Measurements from ENCODE around the gene SCD5.
A peak's percentile ranks its signal among the peaks of the same experiment; 100 is the strongest.

The SCD5 gene

DNA sequence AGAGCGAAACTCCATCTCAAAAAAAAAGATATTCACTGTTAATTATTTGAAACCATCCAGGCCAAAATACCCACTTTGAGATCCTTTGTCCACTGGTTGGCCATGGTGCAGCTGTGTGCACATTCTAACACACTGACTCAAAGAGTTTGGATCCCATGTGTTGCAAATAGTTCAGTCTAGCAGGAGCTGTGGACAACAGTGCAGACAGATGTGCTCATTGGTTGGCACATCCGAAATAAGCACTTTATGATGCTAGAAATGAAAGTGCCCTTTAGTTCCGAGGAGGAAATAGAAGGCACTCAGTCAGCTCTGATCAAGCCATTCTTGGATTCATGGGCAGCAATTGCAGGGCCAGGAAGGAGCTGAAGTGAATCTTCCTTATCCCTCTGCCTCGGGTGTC, 173.8 kb downstream of the SCD5 start:
- FAIRE-seq: no peak

- no peak for FAIRE-seq
Measured at GRCh38 chr4:82623121-82623683, 175.4 kb downstream of the SCD5 start.

DNA sequence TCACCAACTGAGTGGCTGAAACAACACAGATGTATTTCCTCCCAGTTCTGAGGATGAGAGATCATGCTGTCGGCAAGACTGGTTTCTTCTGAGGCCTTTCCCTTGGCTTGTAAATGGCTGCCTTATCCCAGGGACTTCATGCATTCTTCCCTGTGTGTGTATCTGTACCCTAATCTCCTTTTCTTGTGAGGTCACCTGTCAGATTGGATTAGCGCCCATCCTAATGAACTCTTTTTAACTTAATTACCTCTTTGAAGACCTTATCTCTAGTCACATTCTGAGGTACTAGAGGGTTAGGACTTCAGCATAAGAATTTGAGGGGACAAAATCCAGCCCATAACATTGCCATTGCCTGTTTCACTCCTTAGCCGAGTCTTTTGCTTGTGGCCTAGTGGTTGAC, 177.3 kb downstream of the SCD5 start:
- no peak for FAIRE-seq

DNA sequence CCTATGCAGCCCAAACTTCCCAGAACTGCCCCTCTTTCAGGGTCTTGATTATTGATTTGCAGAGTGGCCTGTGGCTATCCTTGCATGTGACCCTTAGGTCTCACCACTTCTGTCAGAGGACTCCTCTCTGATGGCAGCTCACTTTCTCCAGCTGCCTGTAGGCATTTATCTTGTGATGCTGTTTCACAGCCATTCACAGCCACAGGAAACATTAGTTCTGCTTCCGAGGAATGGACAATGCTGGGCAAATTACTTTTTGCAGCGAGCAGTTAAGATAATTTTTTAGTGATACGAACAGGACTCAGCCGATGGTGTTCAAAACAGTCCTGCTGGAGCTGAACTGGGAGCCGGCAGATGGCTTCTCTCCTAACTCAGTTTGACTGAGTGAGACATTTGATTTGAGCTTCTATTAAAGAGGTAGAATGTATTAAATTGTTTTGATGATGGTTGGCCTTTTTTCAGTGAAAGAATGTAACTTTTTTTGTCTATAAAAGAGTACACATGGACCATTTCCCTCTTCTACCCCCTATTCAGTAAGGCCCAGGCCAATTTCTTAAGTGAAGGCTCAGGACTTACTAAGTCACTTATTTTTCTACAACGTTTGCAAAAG, 178.4 kb downstream of the SCD5 start:
- FAIRE-seq: no peak

DNA sequence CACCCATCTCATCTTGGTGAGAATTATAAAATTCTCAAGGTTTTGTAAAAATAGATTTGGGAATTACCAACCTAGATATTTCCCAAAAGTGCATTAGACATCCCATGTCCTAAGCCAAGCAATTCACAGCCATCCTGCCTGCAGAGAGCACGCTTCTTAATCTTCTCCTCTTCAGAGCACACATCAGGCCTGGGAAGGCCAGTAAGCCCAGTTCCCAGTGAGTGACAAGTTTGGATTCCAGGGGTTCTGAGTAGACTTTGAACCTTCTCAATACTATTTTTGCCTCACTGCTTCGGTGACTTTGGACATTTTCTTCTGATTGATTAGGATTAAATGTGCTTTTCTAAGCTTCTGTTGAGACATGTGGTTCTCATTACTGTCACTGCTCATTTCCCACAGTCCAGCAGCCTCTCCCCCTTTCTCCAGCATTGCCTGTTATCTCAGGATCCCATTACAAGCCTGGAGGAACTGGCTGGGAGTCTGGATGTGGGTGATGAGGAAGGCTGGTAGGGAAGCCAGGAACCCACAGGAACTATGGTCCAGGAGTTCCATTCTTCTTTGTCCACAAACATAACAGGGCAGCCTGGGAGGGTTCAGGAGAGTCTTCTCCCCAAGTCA, 180.4 kb downstream of the SCD5 start:
- no peak for FAIRE-seq

DNA sequence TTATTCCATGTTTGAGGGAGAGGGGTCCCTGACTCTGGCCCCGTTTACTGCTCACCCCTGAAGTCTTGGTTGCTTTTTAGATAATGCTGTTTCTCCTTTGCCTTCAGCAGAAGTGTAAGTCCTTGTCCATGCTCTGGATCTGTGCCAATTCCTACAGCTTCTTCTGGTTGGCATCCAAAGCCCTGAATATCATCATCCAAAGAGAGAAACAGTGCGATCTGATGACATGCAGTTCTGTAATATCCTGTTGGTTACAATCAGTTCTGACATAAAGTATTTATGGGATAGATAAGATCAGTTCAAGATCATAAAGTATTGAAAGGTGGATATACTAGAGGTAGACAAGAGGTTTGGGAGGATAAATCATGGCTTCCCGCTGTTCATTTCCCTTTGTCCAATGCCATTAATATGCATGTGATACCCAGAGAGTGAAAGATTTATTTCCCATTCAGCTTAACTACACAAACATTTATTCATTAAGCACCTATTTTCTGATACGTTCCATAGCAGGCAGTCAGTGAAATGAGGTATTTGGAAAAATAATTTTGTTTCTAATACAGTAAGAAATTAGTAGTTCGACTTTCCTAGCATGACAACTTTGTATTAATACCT, 183.7 kb downstream of the SCD5 start:
- FAIRE-seq: no peak

DNA sequence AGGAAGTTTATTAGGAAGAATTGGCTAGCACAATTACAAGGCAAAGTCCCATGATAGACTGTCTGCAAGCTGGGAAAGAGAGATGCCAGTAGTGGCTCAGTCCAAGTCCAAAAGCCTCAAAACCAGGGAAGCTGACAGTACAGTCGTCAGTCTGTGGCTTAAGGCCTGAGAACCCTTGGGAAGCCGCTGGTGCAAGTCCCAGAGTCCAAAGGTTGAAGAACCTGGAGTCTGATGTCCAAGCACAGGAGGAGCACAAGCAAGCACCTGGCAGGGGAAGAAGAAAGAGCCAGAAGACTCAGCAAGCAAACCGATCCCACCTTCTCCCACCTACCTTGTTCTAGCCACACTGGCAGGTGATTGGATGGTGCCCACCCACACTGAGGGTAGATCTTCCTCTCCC, 185.5 kb downstream of the SCD5 start:
- FAIRE-seq: no peak

GRCh38 chr4:82611982-82612381, 186.6 kb downstream of the SCD5 start:
- peak; percentile 17 for FAIRE-seq

GRCh38 chr4:82611527-82611926, 187.1 kb downstream of the SCD5 start:
- no peak for FAIRE-seq

DNA sequence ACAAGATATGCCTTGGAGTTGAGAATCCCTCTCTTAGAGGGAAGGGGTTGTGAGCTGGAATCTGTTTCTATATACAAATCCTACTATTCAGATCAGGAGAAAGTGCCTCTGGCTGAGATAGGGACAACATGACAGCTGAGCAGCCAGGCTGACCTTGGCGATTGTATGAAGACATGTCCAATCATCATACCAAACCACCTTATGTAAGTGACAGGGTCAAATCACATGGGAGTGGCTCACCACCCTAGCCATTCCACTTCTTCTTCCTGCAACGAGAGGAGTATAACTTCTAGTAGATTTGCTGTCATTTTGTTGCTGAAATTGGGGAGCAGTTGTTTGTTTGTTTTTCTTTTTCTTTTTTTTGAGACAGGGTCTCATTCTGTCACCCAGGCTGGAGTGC, 188.6 kb downstream of the SCD5 start:
- no peak for FAIRE-seq

DNA sequence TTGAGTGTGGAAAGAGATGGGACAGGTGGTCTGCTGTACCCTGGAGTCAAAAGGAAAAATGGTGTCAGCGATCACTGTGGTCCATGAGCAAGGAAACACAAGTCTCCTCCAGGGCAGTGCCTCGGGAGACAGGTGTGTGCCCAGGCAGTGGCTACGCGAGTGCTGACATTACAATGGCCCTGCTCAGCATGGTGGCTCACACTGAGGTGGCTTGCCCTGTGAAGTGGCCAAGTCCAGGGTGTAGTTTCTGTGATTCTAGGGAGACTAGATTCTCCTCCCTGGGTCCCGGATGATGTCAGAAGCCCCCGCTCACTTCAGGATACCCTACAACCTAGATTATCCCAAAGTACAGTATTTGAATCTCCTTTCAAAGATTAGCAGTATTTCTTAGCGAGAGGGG, 192.0 kb downstream of the SCD5 start:
- no peak for FAIRE-seq

GRCh38 chr4:82604522-82604921, 194.1 kb downstream of the SCD5 start:
- no peak for FAIRE-seq

- no peak for FAIRE-seq
Measured at GRCh38 chr4:82601242-82602015, 197.2 kb downstream of the SCD5 start.

- no peak for FAIRE-seq
Measured at GRCh38 chr4:82599336-82599735, 199.3 kb downstream of the SCD5 start.

DNA sequence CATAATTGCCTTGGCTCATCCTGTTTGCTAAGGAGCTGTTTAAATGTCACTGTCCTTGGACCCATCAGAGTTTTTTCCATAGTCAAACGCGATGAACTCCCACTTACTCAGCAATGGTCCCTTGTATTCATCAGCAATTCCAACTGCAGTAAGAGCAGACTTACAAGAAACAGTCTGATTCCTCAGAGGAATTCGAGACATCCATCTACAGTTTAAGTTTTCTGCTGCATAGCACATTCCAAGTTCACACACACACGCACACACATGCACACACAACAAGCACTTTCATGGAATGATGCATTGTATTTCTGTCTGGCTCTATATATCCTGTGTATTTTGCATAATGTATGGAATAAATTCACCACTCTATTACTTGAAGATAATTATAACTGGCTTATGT, 204.1 kb downstream of the SCD5 start:
- FAIRE-seq: no peak

- no peak for FAIRE-seq
Measured at GRCh38 chr4:82593411-82593810, 205.2 kb downstream of the SCD5 start.

- no peak for FAIRE-seq
Measured at GRCh38 chr4:82592639-82593038, 206.0 kb downstream of the SCD5 start.

- FAIRE-seq: no peak
Measured at GRCh38 chr4:82591592-82591991, 207.0 kb downstream of the SCD5 start.

DNA sequence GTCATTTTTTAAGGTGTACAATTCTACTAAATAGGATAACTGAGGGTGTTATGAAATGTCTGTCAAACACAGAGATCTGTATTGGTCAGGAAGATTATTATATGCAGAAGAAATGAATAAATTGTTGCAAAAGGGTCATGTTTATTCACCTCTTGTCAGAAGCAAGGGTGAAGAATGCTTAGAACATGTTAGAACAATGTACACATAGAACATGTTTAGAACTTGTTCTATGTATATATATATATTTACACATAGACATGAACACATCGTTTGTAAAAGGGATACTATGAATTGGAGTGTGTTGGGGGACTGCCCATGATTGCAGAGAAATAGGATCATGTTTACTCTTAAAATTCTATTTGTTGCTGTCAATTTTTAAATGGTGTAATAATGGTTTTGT, 208.8 kb downstream of the SCD5 start:
- no peak for FAIRE-seq

- FAIRE-seq: no peak
Measured at GRCh38 chr4:82588771-82589270, 209.8 kb downstream of the SCD5 start.

GRCh38 chr4:82587826-82588540, 210.6 kb downstream of the SCD5 start:
- no peak for FAIRE-seq

DNA sequence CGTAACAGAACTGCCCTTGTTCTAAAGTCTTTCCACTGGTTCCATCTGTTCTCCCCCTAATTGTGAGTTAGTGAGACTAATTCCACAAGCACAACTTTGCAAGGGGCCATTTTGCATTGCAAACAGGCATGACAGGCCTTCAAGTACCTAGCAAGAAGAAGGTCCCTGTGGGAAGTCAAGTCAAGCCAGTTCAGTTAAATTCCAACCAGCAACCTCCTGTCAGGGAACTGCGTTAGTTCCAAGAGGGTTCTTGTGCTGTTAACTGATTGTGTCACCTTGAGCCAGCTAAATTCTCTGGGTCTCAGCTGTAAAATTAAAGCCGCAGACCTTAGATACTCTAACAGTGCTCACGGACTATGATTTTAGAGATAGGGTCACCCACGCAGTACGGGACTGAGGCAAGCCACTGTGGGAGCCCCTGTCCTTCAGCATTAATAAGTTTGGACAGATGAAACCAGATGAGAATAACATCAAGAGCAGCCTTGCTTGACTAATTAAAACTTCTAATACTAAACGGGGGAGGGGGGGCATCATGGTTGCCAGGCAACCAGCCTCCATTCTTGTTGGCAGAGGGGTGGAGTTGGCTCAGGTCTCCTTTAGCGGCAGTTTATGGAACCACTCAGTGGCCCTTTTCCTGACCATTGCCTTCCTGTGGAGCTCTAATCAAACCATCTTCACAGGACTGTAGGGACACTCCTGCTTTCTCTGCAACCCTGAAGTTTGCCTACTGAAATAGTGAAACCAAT, 212.7 kb downstream of the SCD5 start:
- no peak for FAIRE-seq
